Coronary artery (tissue), 2 donors: ENCODE results near the gene FHIT.

Experiments
- DNase-seq: peaks from one replicate; pipeline ENCODE4 v3.0.0-alpha.2; 2017; ENCODE audit warnings: low spot score
- H3K27ac ChIP-seq, 2 donors: fragments of 200-600 bp; sonication (generic); one replicate each; pipeline ENCODE4 v1.5.1; 2016 to 2019
- H3K4me3 ChIP-seq: fragments of 200-600 bp; sonication (generic); 2 replicates; pipeline ENCODE4 v1.5.1; 2016; ENCODE audit warnings: mild to moderate bottlenecking, moderate library complexity
- TF ChIP-seq, protein P1 (sequence below): fragments of 200-600 bp; sonication (generic); IDR thresholded peaks from one replicate; pipeline ENCODE4 v1.5.1; 2019; ENCODE audit warnings: antibody characterized with exemption

Gene FHIT

DNA sequence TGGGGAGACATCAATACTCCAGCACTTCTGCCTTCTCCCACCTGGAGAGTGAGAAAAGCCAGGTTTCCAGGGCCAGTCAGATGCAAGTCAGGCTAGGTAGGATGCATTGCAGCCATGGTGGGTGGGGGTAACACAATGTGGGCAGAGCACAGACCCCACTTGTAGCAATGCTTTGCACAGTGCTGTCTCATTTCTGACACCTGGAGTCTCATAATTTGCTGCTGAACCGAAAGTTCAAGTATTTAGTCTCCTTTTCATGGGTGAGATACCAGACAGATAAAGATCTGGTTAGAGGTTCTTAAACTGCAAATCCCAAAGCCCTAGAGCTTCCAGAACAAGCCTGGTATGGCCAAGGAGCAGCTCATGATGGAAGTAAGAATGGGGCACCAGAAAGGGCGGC, 1321.1 kb downstream of the FHIT start:
- TF ChIP-seq, protein P1, sequence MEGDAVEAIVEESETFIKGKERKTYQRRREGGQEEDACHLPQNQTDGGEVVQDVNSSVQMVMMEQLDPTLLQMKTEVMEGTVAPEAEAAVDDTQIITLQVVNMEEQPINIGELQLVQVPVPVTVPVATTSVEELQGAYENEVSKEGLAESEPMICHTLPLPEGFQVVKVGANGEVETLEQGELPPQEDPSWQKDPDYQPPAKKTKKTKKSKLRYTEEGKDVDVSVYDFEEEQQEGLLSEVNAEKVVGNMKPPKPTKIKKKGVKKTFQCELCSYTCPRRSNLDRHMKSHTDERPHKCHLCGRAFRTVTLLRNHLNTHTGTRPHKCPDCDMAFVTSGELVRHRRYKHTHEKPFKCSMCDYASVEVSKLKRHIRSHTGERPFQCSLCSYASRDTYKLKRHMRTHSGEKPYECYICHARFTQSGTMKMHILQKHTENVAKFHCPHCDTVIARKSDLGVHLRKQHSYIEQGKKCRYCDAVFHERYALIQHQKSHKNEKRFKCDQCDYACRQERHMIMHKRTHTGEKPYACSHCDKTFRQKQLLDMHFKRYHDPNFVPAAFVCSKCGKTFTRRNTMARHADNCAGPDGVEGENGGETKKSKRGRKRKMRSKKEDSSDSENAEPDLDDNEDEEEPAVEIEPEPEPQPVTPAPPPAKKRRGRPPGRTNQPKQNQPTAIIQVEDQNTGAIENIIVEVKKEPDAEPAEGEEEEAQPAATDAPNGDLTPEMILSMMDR = no peak
- no peak overlapping the region for H3K4me3 ChIP-seq
- no peak overlapping the region for H3K27ac ChIP-seq
- DNase-seq = no peak

DNA sequence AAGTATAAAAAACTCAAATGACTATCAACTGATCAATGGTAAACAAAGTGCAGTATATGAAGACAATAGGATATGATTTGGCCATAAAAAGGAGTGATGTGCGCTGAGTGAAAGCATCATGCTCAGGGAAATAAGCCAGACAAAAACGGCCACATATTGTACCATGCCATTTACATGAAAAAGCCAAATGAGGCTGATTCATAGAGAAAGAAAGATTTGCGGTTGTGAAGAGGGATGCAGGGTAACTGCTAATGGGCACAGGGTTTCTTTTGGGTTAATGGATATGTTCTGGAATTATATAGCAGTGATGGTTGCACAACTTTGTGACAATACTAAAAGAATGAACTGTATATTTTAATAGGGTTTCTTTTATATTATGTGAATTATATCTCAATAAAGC, 1324.2 kb downstream of the FHIT start:
- no peak overlapping the region for H3K27ac ChIP-seq
- no peak overlapping the region for H3K4me3 ChIP-seq
- TF ChIP-seq, protein P1 = no peak
- no peak for DNase-seq

DNA sequence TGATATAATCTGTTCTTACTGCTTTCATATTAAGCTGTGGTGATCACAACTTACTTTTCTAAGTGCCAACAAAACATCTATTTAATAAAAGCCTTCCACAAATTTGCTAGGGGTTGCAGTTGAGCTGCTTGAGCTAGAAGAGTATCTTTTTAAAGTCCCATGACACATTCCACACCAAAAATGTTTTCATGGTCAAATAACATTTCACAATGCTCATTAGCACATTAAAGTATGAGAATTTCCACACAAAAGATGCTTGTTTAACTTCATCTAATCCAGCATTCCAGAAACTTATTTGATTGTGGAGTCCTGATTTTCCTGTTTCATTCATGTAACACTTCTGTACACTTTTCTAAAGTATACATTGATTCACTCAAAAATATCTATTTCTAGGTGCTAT, 1325.3 kb downstream of the FHIT start:
- H3K27ac ChIP-seq = no peak overlapping the region
- DNase-seq = no peak
- TF ChIP-seq, protein P1 = no peak
- no peak overlapping the region for H3K4me3 ChIP-seq

DNA sequence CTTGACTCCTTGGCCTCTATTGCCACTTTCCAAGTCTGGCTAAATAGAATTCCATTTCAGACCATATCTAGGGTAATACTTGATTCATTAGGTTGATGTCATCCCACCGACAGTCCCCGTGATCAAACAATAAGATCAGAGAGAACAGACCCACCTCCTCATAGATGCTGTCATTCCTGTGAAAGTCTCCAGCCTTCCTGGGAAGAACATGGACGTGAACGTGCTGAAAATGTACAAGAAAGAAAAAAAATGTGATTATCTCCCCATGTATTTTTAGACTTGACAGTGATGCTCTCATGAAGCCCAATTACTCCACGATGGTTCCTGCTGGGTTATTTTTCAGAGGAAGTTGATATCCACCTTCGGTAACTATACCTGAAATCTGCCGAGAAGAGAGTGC, 1329.1 kb downstream of the FHIT start:
- TF ChIP-seq, protein P1 = no peak
- no peak overlapping the region for H3K4me3 ChIP-seq
- DNase-seq = no peak
- no peak overlapping the region for H3K27ac ChIP-seq

DNA sequence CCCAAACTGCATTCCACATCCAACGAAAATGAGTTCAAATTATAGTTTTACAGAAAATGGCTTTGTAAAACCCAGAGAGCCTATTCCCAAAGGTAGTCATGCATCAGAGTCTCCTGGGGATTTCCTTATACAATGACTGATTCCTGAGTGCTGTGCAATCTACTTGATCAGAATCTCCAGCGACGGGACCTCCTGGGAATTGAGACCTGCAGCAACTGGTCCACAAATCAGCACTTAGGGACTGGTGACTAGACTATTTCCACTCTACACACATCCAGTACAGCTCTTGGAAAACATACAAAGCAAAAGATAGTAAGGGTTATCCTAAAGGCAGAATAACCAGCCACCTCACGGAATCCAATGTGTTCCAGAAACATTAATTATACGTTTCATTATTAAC, 1330.4 kb downstream of the FHIT start:
- TF ChIP-seq, protein P1 = no peak
- DNase-seq = no peak
- H3K4me3 ChIP-seq = no peak overlapping the region
- H3K27ac ChIP-seq = no peak overlapping the region

DNA sequence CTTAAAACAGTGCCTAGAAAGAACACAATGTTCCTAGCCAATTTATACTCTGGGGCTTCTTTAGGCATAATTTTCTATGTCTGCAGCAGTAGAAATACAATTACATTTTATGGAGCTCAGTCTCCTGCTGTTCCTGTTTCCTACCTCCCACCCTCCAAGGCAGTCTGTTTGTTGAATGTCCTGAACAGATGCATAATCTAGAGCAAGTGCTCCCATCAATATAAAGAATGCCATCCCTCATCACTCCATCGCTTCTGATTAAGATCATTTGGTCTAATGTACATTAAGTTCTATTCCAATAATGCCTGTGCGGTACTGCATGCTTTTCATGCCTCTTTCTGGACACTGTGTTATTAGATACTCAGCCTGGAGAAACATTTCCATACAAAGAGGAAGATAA, 1331.7 kb downstream of the FHIT start:
- DNase-seq = no peak

DNA sequence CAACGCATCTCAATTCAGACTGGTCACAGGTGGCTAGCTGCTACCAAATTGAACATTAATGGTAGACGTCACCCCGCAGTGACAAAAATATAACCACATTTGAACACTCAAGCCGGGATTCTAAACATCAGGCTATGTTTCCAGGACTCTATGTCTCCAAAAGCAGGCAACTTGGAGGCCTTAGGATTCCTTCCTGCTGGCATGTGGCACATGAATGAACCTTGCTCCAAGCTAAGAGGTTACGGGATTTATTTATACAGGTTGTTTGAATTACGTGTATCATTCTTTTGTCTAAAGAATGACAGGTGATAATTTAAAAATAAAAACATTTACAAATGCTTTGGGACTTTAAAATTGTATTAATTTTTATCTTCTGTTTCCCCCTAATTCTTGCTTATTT, 1337.0 kb downstream of the FHIT start:
- no peak overlapping the region for H3K4me3 ChIP-seq
- TF ChIP-seq, protein P1 = no peak
- DNase-seq = no peak

More for the DNA sequence above, 1331.7 kb downstream of the FHIT start:
- no peak overlapping the region for H3K4me3 ChIP-seq
- no peak overlapping the region for H3K27ac ChIP-seq
- TF ChIP-seq, protein P1 = no peak

More for the DNA sequence above, 1337.0 kb downstream of the FHIT start:
- no peak overlapping the region for H3K27ac ChIP-seq
